Transverse colon (tissue), 4 donors: ENCODE measurements around the gene MYBPH. TPM values are rescaled to one million over a fixed set of nuclear protein-coding genes. Genes with fewer than 3 reads are reported as not detected.

Experiments
- DNase-seq: peaks from one replicate; pipeline ENCODE4 v3.0.0-alpha.2; 2019
- H3K27ac ChIP-seq, 4 donors: fragments of 200-600 bp; sonication (generic); 2 replicates each; pipeline ENCODE4 v1.5.1; 2016 to 2018; ENCODE audit warnings: inconsistent platforms in 4 of 4
- H3K27me3 ChIP-seq: fragments of 200-600 bp; sonication (generic); 2 replicates; pipeline ENCODE4 v1.5.1; 2017; ENCODE audit warnings: inconsistent platforms
- H3K36me3 ChIP-seq, 4 donors: fragments of 200-600 bp; sonication (generic); 2 replicates each; pipeline ENCODE4 v1.5.1; 2017 to 2019; ENCODE audit warnings: inconsistent platforms in 4 of 4
- H3K4me1 ChIP-seq, 4 donors: fragments of 200-600 bp; sonication (generic); 2 replicates each; pipeline ENCODE4 v1.5.1; 2017 to 2020; ENCODE audit warnings: inconsistent platforms in 4 of 4
- H3K4me3 ChIP-seq, 4 donors: fragments of 200-600 bp; sonication (generic); 1 replicate in 1 of 4; 2 replicates in 3 of 4; pipeline versions ENCODE4 v1.5.1 to v1.6.1; 2017 to 2019; ENCODE audit warnings: inconsistent platforms in 4 of 4
- H3K9me3 ChIP-seq, 2 donors: fragments of 200-600 bp; sonication (generic); 2 replicates each; pipeline ENCODE4 v1.5.1; 2017 to 2019; ENCODE audit warnings: inconsistent platforms in 2 of 2
- EP300 ChIP-seq: sonication (generic); formaldehyde crosslinking; IDR thresholded peaks from one replicate; pipeline ENCODE4 v1.6.1; 2017; ENCODE audit warnings: antibody characterized with exemption, low read depth
- POLR2A ChIP-seq: fragments of 450-650 bp; IDR thresholded peaks from one replicate; pipeline ENCODE4 v1.6.1; 2016; ENCODE audit warnings: antibody characterized with exemption, mild to moderate bottlenecking, moderate library complexity
- POLR2AphosphoS5 ChIP-seq, 3 donors: sonication (generic); formaldehyde crosslinking; IDR thresholded peaks; one replicate each; pipeline ENCODE4 v1.6.1; 2016; ENCODE audit warnings: antibody characterized with exemption in 3 of 3
- WGBS, 2 donors: methylation state at CpG; one replicate each; pipeline ENCODE4 v1.1.5; 2018; ENCODE audit warnings: low coverage in 1 of 2; 5-methylcytosine and 5-hydroxymethylcytosine counted together
- in situ Hi-C, 4 donors: fragments of 200-750 bp; cut with MboI; loops; one replicate each; pipeline versions ENCODE4 v1.15.0 to v1.15.1; 2017; ENCODE audit warnings: low sequenced_read_pairs in 3 of 4, low pct_ligation_motif_present in 1 of 4, low pct_unique_long_range_greater_than_20kb in 1 of 4
- intact Hi-C: fragments of 100-400 bp; cut with DNase I; formaldehyde crosslinking; loops from one replicate; pipeline ENCODE4 v1.15.1; 2023; ENCODE audit warnings: low total_unique reads
- total RNA-seq, 4 donors: library from RNA; depleted of rRNA; stranded (reverse); fragments of >200 nt; gene quantifications; one replicate each; pipeline ENCODE4 v1.1.0, GENCODE V29; 2016
- TF ChIP-seq, protein P1 (sequence below), 5 experiments: fragments of 200-600 bp in 3 of 5; fragments of 450-650 bp in 2 of 5; sonication (generic) in 3 of 5; IDR thresholded peaks; 1 replicate in 2 of 5; 2 replicates in 3 of 5; pipeline ENCODE4 v1.5.1; 2016 to 2017; ENCODE audit warnings: antibody characterized with exemption in 5 of 5, inconsistent platforms in 3 of 5, mild to moderate bottlenecking in 2 of 5, moderate library complexity in 1 of 5

Gene MYBPH
- total RNA-seq, 4 donors from 2014 or later = not detected

- intact Hi-C loops (no loop called here), in situ Hi-C loops (no loop called here)
Observed at GRCh38 chr1:203189951-203190352, 14.3 kb upstream of the MYBPH start.

DNA sequence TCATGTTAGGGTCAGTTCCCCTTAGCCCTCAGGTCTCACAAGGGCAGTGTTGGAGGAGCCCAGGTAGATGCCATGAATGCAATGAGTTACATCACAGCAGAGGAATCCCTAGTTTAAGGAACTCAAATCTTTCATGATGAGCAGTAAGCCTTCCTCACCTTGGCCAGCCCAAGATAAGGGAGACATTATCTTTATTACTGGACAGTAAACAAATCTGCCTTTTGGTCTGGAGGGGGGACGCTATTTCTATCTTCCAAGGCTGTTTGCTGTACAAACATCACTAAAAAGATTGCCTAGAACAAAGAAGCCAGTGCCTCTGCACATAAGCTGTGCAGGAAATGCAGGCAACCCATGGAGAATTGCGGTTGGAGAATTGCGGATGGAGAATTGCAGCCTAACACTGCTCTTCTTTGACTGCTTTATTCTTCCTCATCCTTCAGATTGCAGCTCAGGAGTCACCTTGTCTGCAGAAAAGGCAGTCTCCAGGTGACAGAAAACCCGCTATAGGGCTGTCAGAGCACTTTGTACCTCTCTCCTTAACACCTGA is 13.1 kb upstream of the MYBPH start:
- H3K4me1 ChIP-seq = peaks cover 0 to 10% (median 0%) of the 10 kb centered on the region in 4 donors
- intact Hi-C loops = no loop called here
- WGBS, 2 donors = 20 to 60% methylated on average over 2 to 4 of the region's 4 CpGs
- H3K36me3 ChIP-seq = no peaks in the 10 kb centered on the region
- H3K9me3 ChIP-seq = no peaks in the 10 kb centered on the region
- H3K4me3 ChIP-seq = no peak overlapping the region
- no peak for DNase-seq
- H3K27ac ChIP-seq = no peak overlapping the region
- H3K27me3 ChIP-seq = no peaks in the 10 kb centered on the region
- in situ Hi-C loops = no loop called here
- TF ChIP-seq POLR2A (no peak), POLR2AphosphoS5 (IDR thresholded peaks at IDR 0.05) (no peak), EP300 (no peak)
- TF ChIP-seq, protein P1, sequence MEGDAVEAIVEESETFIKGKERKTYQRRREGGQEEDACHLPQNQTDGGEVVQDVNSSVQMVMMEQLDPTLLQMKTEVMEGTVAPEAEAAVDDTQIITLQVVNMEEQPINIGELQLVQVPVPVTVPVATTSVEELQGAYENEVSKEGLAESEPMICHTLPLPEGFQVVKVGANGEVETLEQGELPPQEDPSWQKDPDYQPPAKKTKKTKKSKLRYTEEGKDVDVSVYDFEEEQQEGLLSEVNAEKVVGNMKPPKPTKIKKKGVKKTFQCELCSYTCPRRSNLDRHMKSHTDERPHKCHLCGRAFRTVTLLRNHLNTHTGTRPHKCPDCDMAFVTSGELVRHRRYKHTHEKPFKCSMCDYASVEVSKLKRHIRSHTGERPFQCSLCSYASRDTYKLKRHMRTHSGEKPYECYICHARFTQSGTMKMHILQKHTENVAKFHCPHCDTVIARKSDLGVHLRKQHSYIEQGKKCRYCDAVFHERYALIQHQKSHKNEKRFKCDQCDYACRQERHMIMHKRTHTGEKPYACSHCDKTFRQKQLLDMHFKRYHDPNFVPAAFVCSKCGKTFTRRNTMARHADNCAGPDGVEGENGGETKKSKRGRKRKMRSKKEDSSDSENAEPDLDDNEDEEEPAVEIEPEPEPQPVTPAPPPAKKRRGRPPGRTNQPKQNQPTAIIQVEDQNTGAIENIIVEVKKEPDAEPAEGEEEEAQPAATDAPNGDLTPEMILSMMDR (IDR thresholded peaks at IDR 0.05) = no peak

More at GRCh38 chr1:203189951-203190352, 14.3 kb upstream of the MYBPH start:
- Histone ChIP-seq H3K27me3 (no peaks in the 10 kb centered on the region), H3K4me1 (peaks cover 0 to 10% (median 0%) of the 10 kb centered on the region in 4 donors), H3K9me3 (no peaks in the 10 kb centered on the region), H3K4me3 (no peak overlapping the region), H3K36me3 (no peaks in the 10 kb centered on the region), H3K27ac (no peak overlapping the region)
- WGBS, 2 donors = 62 to 100% methylated on average over 1 to 7 of the region's 7 CpGs
- no peak for DNase-seq
- TF ChIP-seq POLR2AphosphoS5 (IDR thresholded peaks at IDR 0.05) (no peak), POLR2A (no peak), EP300 (no peak)
- TF ChIP-seq, protein P1 (IDR thresholded peaks at IDR 0.05) = no peak

GRCh38 chr1:203187689-203188264 is 12.2 kb upstream of the MYBPH start:
- WGBS, 2 donors = 87 to 93% methylated on average over 3 of the region's 3 CpGs
- in situ Hi-C loops = no loop called here
- no peaks in the 10 kb centered on the region for H3K9me3 ChIP-seq
- H3K27ac ChIP-seq = no peak overlapping the region
- no peak for DNase-seq
- no peaks in the 10 kb centered on the region for H3K36me3 ChIP-seq
- intact Hi-C loops = no loop called here
- H3K27me3 ChIP-seq = no peaks in the 10 kb centered on the region
- H3K4me1 ChIP-seq = peaks cover 0 to 10% (median 0%) of the 10 kb centered on the region in 4 donors
- TF ChIP-seq, protein P1 (IDR thresholded peaks at IDR 0.05) = no peak
- no peak for TF ChIP-seq POLR2AphosphoS5 (IDR thresholded peaks at IDR 0.05)
- TF ChIP-seq POLR2A = no peak
- TF ChIP-seq EP300 = no peak
- no peak overlapping the region for H3K4me3 ChIP-seq

DNA sequence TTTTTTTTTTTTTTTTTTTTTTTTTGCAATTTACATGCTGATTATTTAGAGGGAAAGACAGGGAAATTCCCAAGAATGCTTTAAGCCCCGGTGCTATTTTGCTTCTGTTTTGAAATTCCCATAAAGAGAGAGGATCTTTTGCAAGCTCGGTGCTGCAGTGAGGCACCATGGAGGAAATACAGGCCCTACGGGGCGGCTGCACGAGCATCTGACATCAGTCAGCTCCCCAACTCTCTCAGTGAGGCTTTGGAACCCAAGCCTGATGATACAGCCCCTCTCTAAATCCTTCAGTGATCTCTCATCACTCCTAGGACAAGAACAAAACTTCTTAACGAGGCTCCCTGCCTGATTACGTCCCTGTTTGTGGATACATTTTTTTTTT is 11.7 kb upstream of the MYBPH start:
- Histone ChIP-seq H3K27me3 (no peaks in the 10 kb centered on the region), H3K4me3 (no peak overlapping the region), H3K36me3 (no peaks in the 10 kb centered on the region), H3K9me3 (no peaks in the 10 kb centered on the region), H3K4me1 (peaks cover 0 to 10% (median 0%) of the 10 kb centered on the region in 4 donors), H3K27ac (no peak overlapping the region)
- in situ Hi-C loops = no loop called here
- WGBS, 2 donors = 31 to 66% methylated on average over 2 to 7 of the region's 7 CpGs
- TF ChIP-seq, protein P1 (IDR thresholded peaks at IDR 0.05) = no peak
- TF ChIP-seq POLR2AphosphoS5 (IDR thresholded peaks at IDR 0.05) = no peak
- no peak for TF ChIP-seq POLR2A
- TF ChIP-seq EP300 = no peak
- intact Hi-C loops = no loop called here
- no peak for DNase-seq
